Activated CD8-positive, alpha-beta memory T cell treated with anti-CD3 and anti-CD28 coated beads for 36 hours (primary cell): ENCODE data around the gene EXD3. TPM values are rescaled to one million over a fixed set of nuclear protein-coding genes. Genes with fewer than 3 reads are reported as not detected.
"Not testable (repeated sequence)": the region's sequence is repeated elsewhere in the genome, so short reads cannot be mapped to it uniquely, and the experiment has no call there.

ENCODE experiments used
- CTCF ChIA-PET: fragments of 350-600 bp; sonication (Branson Sonifier 250); formaldehyde crosslinking; loops from one replicate; lab custom pipeline; 2021; ENCODE audit warnings: antibody characterized with exemption; lab: Charles Lee
- POLR2A ChIA-PET: fragments of 350-600 bp; sonication (Branson Sonifier 250); formaldehyde crosslinking; loops from one replicate; lab custom pipeline; 2021; ENCODE audit warnings: antibody characterized with exemption; lab: Charles Lee
- total RNA-seq, 2 experiments: library from RNA; stranded (reverse); gene quantifications; one replicate each; pipeline ENCODE4 v1.2.3, GENCODE V29; 2021

The EXD3 gene
- total RNA-seq: 1 to 10 TPM; 3.4 to 3.7 TPM

DNA sequence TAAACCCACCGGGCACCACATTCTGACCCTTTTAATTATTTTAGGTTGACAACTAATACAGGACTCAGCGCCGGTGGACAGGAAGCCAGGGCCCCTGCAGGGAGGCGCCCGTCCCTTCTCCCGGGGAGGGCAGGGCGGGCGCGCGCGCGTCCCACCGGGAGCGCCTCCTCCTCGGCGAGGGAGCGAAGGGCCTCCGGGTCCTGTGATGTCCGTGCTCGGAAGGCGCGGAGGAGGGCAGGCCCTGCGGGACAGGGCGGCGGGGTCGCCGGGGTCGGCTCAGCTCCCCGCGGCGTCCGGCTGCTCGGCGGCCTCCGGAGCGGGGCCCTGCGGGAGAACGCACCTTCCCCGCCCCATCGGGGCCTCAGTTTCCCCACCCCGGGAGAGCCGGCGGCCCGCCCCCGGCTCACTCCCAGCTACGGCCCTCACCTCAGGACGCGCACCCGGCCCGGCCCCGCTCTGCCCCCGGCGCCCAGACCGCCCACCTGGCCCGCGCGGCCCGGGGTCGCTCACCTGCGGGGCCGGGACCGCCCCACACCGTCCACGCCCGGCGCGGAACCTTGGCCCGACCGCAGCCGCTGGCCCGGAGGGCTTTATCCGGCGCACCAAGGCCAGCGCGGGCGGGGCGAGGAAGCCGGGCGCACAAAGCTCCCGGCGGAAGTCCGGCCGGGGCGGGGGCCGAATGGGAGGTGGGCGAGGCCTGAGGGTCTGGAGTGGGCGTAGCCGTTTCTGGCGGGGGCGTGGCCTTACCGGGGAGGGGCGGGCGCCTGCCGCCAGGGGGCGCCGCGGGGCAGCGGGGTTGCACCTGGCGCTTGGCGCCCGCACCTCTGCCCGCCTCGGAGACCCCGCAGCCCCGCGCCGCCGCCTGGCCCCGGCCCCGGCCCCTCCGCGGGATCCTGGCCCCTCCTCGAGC is at the start of gene EXD3, which contains the start of gene NOXA1:
EXD3 (minus strand) TSS at position 559 of the 910 bp plus-strand sequence. CDS start 27,805 bp downstream, outside the sequence.
NOXA1 (plus strand) TSS at position 790 of the 910 bp plus-strand sequence. CDS start 137 bp downstream, outside the sequence.
- ChIA-PET POLR2A (interaction anchor here (0.6 to 1.5 kb wide), 4 partner anchors 36 to 693 kb away, joined by 3 to 7 read pairs (median 5); partner anchors contain the start of gene NSMF), CTCF (interaction anchor here (0.6 to 3.2 kb wide), 22 partner anchors 8 to 354 kb away, joined by 3 to 25 read pairs (median 4); partner anchors contain the start of genes ENTPD8 and NRARP)

DNA sequence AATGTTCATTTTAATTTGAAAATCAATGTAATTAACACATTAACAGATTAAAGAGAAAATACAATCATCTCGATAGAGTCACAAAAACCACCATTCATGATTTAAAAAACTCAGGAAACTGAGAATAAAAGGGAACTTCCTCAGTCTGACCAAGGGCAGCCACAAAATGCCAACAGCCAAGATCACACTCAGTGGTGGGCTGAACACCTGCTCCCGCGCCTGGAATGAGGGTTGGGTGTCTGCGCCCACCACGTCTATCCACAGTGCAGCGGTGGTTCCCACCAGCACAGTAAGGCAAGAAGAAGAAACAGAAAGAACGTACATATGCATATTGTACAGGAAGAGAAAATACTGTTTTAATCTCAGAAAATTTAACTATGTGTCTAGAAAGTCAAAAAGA is 47.8 kb upstream of the EXD3 start:
- POLR2A ChIA-PET: no interaction called here
- CTCF ChIA-PET: no interaction called here

DNA sequence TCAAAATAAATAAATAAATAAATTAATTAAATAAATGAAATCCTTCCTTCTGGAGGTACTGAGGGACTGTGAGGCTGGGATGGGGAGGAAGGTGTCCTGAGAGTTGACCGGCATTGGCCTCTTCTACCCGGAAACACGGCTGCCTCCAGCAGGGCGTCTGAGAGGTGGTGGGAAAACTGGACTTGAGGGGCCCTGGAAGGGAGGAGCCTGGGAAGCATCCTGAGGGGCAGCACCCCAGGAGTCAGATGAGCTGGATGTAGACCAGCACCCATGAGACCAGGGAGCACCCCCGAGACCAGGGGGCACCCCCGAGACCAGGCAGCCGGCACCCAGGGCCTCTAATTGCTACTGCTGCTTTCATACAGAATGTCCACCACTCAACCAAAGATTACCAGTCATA is 44.9 kb upstream of the EXD3 start:
- ChIA-PET POLR2A (no interaction called here), CTCF (no interaction called here)

GRCh38 chr9:137467161-137467581 is 44.2 kb upstream of the EXD3 start:
- POLR2A ChIA-PET: no interaction called here
- CTCF ChIA-PET: no interaction called here

- POLR2A ChIA-PET, CTCF ChIA-PET: not testable (repeated sequence)
Observed at GRCh38 chr9:137466389-137467085, 43.6 kb upstream of the EXD3 start.

DNA sequence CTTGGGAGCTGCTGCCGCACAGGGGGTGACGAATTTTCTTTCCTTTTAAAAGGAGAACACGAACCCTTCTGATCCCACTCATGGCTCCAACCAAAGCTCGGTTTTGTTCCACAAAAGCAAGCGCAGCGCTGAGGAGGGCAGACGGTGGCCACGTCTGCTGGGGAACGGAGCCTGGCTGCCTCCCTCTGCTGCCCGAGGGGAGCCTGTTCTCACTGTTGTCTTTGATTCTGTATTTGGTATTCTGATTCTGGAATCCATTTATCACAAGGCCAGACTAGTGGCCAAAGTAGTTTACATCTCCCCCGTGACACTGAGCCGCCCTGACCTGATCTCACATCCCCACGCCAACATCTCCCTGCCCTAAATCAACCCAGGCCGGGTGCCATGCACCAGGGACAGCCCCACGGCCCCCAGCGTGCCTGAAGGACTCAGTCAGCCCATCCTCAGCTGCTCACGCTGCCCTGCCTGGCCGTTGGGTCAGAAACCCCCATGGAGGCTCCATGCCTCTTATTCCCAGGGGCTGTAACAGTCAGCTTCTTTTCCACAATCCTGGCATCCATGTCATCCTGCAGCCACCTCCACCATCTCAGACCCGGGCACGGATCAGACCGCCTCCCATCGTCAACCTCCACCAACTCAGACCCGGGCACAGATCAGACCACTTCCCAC is 42.9 kb upstream of the EXD3 start:
- POLR2A ChIA-PET: no interaction called here
- CTCF ChIA-PET: interaction anchor here (0.6 kb wide), 1 partner anchor 227 kb away, joined by 3 read pairs; no protein-coding TSS in a partner anchor

DNA sequence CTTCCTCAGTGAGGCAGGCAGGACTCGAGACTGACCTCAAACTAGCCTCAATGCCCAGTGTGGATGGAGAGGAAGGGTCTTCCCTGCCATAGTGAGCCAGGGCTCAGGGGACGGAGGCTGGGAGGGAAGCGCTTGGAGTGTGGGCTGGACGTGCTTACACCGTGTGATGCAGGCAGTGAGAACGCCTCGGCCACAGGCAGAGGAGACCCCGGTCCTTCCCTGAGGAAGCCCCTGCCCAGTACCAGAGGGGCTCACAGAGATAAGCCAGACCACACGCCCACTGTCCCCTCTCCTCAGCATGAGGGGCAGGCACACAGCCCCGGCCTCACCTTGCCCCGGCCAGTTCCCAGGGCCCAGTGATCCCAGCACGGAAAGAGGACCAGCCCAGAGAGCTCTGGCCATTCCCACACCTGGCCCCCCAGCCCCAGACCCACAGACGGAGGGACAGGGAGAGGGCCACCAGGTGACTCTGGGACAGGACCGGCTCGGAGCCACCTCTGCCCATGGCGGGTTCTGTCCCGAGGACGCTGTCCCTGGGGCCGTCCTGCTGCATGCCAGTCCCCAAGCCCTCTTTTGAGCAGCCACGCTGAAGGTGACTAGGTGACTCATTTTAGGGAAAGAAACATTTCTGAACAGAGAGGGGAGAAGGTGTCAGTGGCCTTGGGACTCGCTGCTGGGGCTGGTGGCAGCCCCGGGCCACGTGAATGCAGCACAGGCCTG is 42.2 kb upstream of the EXD3 start:
- ChIA-PET POLR2A (no interaction called here), CTCF (interaction anchor here (0.6 kb wide), 1 partner anchor 226 kb away, joined by 3 read pairs; no protein-coding TSS in a partner anchor)

DNA sequence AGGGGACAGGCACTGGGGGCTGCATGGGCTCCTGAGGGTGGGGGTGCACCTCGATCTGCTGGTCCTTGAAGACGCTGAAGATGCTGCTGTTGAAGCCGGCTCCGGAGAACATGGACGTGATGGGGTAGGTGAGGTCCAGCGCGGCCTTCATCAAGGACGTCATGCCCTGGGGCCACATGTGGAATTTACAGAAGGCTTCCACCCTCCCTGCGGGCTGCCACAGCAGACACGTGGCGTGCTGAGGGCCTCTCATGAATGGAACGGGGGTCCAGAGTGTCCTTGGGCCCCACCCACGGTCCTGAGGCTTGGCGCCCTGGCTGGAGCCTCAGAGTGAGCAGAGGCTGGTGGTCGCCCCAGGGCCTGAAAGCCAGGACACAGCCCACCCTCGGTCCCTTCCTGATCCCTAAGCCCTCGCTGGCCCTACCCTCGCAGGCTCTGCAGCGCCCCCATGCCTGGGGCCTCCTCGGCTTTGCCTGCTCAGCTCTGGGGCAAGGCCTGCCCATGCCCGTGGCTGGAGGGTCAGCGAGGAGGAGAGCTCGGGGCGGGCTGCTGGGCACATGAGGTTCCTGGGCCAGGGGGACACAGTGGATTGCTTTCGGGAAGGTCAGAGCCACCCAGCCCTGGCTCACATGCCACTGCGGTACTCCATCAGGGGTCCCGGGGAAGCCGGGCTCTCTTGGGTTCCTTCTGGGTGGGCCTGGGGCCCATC is 41.5 kb upstream of the EXD3 start:
- CTCF ChIA-PET: no interaction called here
- POLR2A ChIA-PET: no interaction called here

DNA sequence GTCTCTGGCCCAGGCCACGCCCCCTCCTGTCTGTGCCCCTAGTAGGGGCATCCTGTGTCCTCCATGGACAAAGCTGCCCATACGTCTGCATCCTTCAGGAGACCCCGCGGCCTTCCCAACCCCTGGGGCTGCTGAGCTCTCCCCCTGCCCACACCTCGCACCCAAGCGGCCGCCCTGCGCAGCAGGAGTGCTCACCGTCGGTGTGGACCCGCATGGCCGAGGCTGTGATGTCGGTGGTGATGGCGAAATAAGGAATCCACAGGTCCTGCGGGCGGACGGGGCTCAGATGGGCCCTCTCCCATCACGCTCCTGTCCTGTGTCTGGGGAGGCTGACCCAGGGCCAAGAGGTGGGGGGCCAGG is 40.9 kb upstream of the EXD3 start:
- POLR2A ChIA-PET: no interaction called here
- CTCF ChIA-PET: interaction anchor here (1.5 kb wide), 1 partner anchor 73 kb away, joined by 3 read pairs; no protein-coding TSS in a partner anchor

DNA sequence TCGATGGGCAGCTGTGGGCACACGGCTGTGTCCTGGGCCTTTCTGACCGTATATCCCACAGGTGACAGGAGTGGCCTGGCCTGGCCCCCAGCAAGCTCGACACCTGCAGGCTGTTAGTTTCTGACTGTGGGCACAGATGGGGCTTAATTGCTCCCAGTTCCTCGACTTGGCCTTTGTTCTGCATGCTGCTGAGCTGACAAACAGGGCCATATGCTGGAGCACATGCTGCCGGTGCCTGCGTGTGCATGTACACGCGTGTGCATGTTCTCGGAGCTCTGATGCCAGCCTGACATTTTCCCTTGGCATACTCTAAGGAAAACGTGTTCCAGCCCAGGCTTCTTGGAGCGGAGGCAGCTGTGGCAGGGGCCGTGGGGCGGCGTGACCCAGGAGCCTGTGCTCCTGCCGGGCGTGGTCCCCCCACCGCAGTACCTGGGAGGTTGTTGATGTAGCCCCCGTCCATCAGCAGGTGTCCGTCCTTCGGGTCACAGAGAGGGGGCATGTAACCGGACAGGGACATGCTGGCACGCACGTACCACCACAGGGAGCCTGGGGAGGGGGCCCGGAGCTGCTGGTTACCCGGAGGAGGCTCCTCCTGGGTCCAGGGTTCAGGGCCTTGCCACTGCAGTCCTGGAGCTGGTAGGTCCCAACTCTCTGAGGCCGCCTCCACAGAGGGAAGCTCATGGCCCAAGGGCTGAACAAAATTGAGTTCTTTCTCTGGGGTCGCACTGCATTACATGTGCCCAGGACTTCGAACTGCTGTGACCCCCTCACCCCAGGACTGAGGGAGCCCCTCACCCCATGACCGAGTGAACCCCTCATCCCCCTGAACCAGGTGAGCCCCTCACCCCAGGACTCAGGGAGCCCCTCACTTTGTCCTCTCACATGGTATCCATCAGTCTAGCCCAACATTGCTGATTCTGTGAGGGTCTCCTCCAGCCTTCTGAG is 40.3 kb upstream of the EXD3 start:
- ChIA-PET CTCF (interaction anchor here (0.5 to 1.5 kb wide), 3 partner anchors 74 to 1003 kb away, joined by 3 to 5 read pairs (median 3); partner anchors contain the start of gene SAPCD2), POLR2A (interaction anchor here (0.9 kb wide), 1 partner anchor 222 kb away, joined by 3 read pairs; the partner anchor contains the start of gene TUBB4B)

DNA sequence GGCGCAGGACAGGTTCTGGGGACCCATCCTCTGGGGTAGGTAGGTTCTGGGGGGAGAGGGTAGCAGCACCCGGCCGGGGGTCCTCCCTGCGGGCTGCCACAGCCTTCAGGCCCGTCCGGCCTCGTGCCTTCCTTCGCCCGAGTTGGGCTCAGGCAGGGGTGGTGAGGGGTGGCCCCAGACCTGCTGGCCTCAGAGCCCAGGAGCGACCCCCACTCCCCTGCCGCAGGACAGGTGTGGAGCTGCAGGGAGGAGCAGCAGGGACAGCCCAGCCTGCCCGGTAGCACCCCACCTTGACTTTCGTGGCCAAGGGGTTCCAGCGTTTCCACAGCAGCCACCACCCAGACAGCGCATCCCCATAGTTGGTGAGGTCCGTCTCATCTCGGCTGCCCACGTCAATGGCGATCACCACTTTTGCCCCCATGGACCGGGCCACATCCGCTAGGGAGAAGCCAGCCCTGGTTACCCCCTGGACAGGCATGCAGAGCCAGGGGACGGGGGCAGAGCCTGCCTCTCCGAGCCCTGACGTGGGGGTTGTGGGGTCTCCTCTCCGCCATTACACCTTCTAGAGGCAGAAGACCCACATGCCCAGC is 39.5 kb upstream of the EXD3 start:
- ChIA-PET POLR2A (interaction anchor here (0.9 kb wide), 1 partner anchor 222 kb away, joined by 3 read pairs; the partner anchor contains the start of gene TUBB4B), CTCF (interaction anchor here (0.6 to 1.5 kb wide), 3 partner anchors 40 to 1002 kb away, joined by 3 to 4 read pairs (median 3); partner anchors contain the start of genes EXD3 and NOXA1)

DNA sequence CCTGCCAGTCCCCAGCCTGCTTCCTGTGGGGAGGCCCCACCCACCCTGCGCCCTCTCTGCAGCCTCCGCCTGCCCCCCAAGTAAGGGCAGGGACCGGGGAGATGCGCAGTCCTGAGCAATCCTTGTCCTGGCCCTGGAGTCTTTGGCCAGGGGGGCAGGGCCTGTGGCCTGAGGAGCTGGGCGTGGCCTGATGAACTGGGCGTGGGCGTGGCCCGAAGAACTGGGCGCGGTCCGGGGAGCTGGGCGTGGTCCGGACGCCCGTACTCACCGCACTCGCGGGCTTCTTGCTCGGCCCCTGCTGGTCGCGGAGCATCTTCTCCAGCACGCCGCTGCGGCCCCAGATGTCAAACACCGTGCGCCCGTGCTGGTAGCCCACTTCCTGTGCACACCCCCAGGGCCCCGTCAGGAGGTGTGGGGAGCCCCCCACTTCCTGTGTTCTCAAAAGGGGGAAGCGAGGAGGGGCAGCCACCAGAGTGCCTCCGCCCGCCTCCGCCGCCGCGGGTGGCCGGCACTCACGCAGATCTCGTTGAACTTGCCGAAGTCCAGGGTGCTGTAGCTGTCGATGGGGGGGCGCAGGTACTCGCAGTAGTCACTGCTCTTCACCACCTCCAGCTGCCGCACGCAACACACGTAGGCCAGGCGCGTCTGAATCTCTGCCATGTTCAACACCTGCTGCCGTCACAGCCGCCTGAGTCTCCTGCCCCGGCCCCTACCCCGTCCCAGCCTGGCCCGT is 38.9 kb upstream of the EXD3 start:
- ChIA-PET POLR2A (interaction anchor here (0.8 to 0.9 kb wide), 2 partner anchors 39 to 221 kb away, joined by 3 read pairs; partner anchors contain the start of genes EXD3, NOXA1 and TUBB4B), CTCF (interaction anchor here (1.3 kb wide), 1 partner anchor 39 kb away, joined by 4 read pairs; the partner anchor contains the start of genes EXD3 and NOXA1)

DNA sequence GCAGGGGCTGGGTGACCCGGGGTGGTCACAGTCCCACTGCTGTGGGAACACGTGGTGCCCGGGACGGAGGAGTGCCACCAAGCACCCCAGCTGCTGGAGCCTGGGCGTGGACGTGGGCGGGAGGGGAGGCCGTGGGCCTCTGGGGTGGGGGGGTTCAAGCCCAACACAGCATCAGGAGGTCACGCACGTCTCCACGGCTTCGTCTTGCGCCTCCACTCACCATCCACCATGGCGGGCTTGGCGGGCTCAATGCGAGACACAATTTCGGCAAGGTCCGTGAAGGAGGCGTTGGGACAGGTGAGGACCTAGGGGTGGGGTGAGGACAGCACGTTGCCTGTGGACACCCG is 38.3 kb upstream of the EXD3 start:
- POLR2A ChIA-PET: interaction anchor here (0.8 kb wide), 1 partner anchor 38 kb away, joined by 3 read pairs; the partner anchor contains the start of genes EXD3 and NOXA1
- CTCF ChIA-PET: interaction anchor here (1.3 kb wide), 1 partner anchor 39 kb away, joined by 4 read pairs; the partner anchor contains the start of genes EXD3 and NOXA1

DNA sequence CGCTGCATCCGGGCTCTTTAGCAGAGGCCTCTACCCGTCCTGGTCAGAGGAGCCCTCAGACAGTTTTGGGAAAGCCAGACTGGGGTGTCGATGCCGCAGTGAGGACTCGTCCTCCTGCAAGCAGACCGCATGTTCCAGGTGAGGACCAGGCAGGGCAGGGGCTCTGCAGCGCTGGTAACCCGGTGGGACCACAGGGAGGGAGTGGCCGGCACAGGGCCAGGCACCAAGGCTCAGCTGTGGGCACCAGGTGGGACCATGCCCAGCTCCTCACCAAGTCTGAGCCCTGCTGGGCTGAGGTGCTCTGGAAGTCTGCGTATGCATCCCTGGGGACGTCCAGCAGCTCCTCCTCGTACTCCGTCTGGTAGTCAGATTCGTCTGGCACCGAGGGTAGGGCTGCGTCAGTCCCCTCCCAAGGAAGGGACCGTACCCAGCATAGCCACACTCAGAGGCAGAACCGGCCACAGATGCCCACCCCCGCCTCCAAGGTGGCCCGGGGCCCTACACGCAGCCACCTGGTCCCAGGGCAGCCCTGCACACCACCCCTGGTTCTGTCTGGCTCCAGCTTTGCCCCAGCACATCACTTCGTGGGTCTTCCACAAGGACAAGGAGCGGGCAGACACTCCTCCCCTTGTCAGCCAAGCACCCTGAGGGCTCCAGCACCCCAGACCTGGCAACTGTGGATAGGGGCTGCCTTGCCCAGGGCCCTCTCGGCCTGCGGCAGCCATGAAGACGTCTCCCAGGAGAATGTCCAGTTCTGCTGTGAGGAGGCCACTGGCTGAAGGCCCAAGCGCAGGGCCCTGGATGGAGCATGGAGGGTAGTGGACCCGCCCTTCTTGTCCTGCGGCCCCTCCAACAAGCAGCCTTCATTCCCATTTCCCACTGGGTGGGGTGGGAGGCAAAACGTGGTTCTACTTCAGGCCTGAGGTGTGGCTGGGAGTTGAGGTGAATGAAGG is 37.7 kb upstream of the EXD3 start:
- POLR2A ChIA-PET: no interaction called here
- CTCF ChIA-PET: interaction anchor here (0.8 kb wide), 1 partner anchor 38 kb away, joined by 5 read pairs; the partner anchor contains the start of genes EXD3 and NOXA1
